ENCODE data around the gene BAHCC1. TPM values are rescaled to one million over a fixed set of nuclear protein-coding genes. Genes with fewer than 3 reads are reported as not detected.

The BAHCC1 gene
- total RNA-seq, 1 experiment from 2014 or later = 29.8 TPM

DNA sequence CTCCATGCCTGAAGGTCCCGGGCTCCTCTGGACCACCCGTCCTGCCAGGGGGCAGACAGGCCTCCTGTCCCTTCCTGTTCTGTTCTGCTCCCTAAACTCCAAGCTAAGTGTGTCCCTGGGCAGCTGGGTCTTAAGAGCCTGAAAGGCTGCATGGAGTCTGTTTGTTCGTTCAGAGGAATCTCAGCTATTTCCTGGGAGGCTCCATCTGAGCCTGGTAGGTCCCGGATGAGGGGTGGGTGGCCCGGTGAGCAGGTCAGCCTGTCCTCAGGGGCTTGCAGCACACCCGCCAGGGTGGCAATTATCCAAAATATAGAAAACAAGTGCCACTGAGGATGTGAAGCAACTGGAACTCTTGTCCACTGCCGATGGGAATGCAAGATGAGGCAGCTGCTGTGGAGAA lies 104.8 kb downstream of the BAHCC1 start (continued):
- TF ChIP-seq, protein P1, sequence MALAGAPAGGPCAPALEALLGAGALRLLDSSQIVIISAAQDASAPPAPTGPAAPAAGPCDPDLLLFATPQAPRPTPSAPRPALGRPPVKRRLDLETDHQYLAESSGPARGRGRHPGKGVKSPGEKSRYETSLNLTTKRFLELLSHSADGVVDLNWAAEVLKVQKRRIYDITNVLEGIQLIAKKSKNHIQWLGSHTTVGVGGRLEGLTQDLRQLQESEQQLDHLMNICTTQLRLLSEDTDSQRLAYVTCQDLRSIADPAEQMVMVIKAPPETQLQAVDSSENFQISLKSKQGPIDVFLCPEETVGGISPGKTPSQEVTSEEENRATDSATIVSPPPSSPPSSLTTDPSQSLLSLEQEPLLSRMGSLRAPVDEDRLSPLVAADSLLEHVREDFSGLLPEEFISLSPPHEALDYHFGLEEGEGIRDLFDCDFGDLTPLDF (CRISPR knock-in tag; IDR thresholded peaks at IDR 0.05) = no peak
- no peak for TF ChIP-seq FOXJ3 (CRISPR knock-in tag; IDR thresholded peaks at IDR 0.05; ENCODE audit: borderline replicate concordance)
- no peak for TF ChIP-seq TCF7 (CRISPR knock-in tag; IDR thresholded peaks at IDR 0.05; ENCODE audit: low read depth)

DNA sequence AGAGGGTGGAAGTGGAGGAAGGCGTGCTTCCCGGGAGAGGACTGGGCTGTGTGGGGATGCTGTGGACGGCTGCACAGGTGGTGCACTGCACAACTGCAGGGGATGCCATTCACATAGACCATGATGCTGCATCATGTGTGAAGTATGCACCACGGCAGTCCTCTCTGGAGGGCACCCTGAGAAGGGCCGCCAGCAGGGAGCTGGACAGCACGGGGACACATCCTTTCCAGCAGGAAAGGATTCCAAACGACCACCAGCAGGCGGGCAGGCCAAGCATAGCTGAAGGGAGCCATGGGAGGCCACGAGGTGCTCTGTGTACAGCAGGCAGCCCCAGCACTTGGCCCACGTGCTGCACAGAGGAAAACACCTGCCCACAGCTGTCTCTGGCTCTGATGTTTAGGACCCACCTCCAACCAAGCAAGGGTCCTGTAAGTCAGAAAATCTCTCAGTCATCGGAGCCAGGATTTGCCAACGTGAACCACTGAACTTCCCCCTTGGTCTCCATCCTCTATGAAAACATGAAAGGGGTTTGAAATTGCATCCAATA lies 107.3 kb downstream of the BAHCC1 start:
- H3K27ac Mint-ChIP-seq = no peak overlapping the region
- CTCF ChIA-PET = interaction anchor here (1.1 to 1.4 kb wide), 2 partner anchors 21 to 193 kb away, joined by 3 to 4 read pairs; no protein-coding TSS in a partner anchor
- H3K27me3 Mint-ChIP-seq (ENCODE audit: low read depth) = peaks cover 24% of the 10 kb centered on the region
- DNase-seq (ENCODE audit: low spot score) (no peak), ATAC-seq (no peak)
- TF ChIP-seq FOXK1 (CRISPR knock-in tag; IDR thresholded peaks at IDR 0.05) = no peak
- H3K4me3 Mint-ChIP-seq = no peak overlapping the region
- POLR2A ChIA-PET = interaction anchor here (0.7 to 1.3 kb wide), 2 partner anchors 13 to 21 kb away, joined by 3 to 4 read pairs; no protein-coding TSS in a partner anchor
- no peaks in the 10 kb centered on the region for H3K36me3 Mint-ChIP-seq
- H3K9me3 Mint-ChIP-seq = peaks cover under 1% of the 10 kb centered on the region; the same call in 1 of the 2 replicates
- H3K4me1 Mint-ChIP-seq = peaks cover 6% of the 10 kb centered on the region; the same call in 1 of the 2 replicates

DNA sequence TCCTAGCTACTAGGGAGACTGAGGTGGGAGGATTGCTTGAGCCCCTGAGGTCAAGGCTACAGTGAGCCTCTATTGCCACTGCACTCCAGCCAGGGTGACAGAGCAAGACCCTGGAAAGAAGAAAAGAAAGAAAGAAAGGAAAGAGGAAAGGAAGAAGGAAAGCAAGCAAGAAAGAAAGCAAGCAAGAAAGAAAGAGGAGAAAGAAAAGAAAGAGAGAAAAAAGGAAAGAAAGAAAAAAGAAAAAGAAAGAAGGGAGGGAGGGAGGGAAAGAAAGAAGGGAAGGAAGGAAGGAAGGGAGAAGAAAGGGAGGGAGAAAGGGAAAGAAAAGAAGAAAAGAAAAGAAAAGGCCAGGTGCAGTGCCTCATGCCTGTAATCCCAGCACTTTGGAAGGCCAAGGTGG lies 108.4 kb downstream of the BAHCC1 start:
- ATAC-seq = no peak
- TF ChIP-seq NR3C1 (CRISPR knock-in tag; conservative IDR thresholded peaks at IDR 0.05; ENCODE audit: low read depth) (no peak), EMX1 (CRISPR knock-in tag; IDR thresholded peaks at IDR 0.05) (no peak), HMGA2 (CRISPR knock-in tag; IDR thresholded peaks at IDR 0.05) (no peak), KAT7 (CRISPR knock-in tag; IDR thresholded peaks at IDR 0.05; ENCODE audit: borderline replicate concordance) (no peak), RELA (CRISPR knock-in tag; IDR thresholded peaks at IDR 0.05; ENCODE audit: borderline replicate concordance) (no peak), ZNF671 (CRISPR knock-in tag; IDR thresholded peaks at IDR 0.05) (no peak)
- TF ChIP-seq, protein P2, sequence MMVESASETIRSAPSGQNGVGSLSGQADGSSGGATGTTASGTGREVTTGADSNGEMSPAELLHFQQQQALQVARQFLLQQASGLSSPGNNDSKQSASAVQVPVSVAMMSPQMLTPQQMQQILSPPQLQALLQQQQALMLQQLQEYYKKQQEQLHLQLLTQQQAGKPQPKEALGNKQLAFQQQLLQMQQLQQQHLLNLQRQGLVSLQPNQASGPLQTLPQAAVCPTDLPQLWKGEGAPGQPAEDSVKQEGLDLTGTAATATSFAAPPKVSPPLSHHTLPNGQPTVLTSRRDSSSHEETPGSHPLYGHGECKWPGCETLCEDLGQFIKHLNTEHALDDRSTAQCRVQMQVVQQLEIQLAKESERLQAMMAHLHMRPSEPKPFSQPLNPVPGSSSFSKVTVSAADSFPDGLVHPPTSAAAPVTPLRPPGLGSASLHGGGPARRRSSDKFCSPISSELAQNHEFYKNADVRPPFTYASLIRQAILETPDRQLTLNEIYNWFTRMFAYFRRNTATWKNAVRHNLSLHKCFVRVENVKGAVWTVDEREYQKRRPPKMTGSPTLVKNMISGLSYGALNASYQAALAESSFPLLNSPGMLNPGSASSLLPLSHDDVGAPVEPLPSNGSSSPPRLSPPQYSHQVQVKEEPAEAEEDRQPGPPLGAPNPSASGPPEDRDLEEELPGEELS (CRISPR knock-in tag; IDR thresholded peaks at IDR 0.05) = no peak
- TF ChIP-seq, protein P3, sequence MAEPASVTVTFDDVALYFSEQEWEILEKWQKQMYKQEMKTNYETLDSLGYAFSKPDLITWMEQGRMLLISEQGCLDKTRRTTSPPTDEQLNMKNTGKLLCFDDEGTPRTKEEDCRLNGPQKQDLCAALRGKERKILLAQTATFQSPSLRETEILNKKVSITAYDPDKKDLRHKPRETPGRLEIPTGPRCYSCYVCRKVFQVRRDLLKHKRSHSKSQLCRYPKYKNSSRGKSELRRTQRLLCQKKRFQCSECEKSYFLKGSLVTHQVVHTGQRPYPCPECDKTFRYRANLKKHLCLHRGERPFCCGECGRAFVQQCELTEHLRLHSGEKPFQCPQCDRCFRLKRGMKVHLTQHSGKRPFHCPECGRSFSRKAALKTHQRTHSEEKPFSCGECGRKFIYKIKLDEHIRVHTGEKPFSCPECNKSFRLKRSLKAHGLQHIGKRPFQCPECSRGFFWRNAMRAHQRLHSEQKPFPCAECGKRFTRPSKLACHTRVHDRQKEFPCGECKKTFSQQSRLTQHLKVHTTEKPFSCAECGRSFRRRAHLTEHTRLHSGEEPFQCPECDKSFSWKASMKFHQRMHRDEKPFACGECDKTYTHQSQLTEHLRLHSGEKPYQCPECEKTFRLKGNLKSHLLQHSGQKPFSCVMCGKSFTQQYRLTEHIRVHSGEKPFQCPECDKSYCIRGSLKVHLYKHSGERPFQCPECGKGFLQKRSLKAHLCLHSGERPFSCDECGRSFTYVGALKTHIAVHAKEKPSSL (CRISPR knock-in tag; conservative IDR thresholded peaks at IDR 0.05) = no peak
- TF ChIP-seq, protein P4, sequence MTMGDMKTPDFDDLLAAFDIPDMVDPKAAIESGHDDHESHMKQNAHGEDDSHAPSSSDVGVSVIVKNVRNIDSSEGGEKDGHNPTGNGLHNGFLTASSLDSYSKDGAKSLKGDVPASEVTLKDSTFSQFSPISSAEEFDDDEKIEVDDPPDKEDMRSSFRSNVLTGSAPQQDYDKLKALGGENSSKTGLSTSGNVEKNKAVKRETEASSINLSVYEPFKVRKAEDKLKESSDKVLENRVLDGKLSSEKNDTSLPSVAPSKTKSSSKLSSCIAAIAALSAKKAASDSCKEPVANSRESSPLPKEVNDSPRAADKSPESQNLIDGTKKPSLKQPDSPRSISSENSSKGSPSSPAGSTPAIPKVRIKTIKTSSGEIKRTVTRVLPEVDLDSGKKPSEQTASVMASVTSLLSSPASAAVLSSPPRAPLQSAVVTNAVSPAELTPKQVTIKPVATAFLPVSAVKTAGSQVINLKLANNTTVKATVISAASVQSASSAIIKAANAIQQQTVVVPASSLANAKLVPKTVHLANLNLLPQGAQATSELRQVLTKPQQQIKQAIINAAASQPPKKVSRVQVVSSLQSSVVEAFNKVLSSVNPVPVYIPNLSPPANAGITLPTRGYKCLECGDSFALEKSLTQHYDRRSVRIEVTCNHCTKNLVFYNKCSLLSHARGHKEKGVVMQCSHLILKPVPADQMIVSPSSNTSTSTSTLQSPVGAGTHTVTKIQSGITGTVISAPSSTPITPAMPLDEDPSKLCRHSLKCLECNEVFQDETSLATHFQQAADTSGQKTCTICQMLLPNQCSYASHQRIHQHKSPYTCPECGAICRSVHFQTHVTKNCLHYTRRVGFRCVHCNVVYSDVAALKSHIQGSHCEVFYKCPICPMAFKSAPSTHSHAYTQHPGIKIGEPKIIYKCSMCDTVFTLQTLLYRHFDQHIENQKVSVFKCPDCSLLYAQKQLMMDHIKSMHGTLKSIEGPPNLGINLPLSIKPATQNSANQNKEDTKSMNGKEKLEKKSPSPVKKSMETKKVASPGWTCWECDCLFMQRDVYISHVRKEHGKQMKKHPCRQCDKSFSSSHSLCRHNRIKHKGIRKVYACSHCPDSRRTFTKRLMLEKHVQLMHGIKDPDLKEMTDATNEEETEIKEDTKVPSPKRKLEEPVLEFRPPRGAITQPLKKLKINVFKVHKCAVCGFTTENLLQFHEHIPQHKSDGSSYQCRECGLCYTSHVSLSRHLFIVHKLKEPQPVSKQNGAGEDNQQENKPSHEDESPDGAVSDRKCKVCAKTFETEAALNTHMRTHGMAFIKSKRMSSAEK (CRISPR knock-in tag; IDR thresholded peaks at IDR 0.05; ENCODE audit: borderline replicate concordance) = no peak
- TF ChIP-seq, protein P5, sequence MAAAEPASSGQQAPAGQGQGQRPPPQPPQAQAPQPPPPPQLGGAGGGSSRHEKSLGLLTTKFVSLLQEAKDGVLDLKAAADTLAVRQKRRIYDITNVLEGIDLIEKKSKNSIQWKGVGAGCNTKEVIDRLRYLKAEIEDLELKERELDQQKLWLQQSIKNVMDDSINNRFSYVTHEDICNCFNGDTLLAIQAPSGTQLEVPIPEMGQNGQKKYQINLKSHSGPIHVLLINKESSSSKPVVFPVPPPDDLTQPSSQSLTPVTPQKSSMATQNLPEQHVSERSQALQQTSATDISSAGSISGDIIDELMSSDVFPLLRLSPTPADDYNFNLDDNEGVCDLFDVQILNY (CRISPR knock-in tag; IDR thresholded peaks at IDR 0.05) = no peak
- Mint-ChIP-seq H3K27me3 (ENCODE audit: low read depth) (peaks cover 17% of the 10 kb centered on the region), H3K4me1 (peaks cover 6% of the 10 kb centered on the region; the same call in 1 of the 2 replicates), H3K27ac (no peak overlapping the region), H3K4me3 (no peak overlapping the region), H3K9me3 (peaks cover 4% of the 10 kb centered on the region; the same call in 1 of the 2 replicates), H3K36me3 (peaks cover 2% of the 10 kb centered on the region)
- no peak for DNase-seq (ENCODE audit: low spot score)
- ChIA-PET POLR2A (no interaction called here), CTCF (interaction anchor here (1.1 to 1.4 kb wide), 3 partner anchors 14 to 20 kb away, joined by 3 to 4 read pairs (median 4); no protein-coding TSS in a partner anchor)
